Adrenal gland (tissue), 12 donors: ENCODE results near the gene KLF13. TPM values are rescaled to one million over a fixed set of nuclear protein-coding genes. Genes with fewer than 3 reads are reported as not detected.

ENCODE experiments used
- DNase-seq, 7 donors: peaks; one replicate each; pipeline ENCODE4 v3.0.0-alpha.2; 2019 to 2020
- H3K27ac ChIP-seq, 5 donors: fragments of 200-600 bp; sonication (generic) in 4 of 5; 1 replicate in 3 of 5; 2 replicates in 2 of 5; pipeline versions ENCODE4 v1.5.1 to v1.8.0; 2016 to 2020; ENCODE audit warnings: mild to moderate bottlenecking in 1 of 5
- H3K27me3 ChIP-seq: fragments of 200-600 bp; 2 replicates; pipeline ENCODE4 v1.8.0; 2021
- H3K36me3 ChIP-seq, 2 donors: fragments of 200-600 bp; replicated peaks in 1 of 2; 1 replicate in 1 of 2; 2 replicates in 1 of 2; pipeline versions ENCODE4 v1.5.1 to v1.8.0; 2018 to 2022
- H3K4me1 ChIP-seq, 2 donors: fragments of 200-600 bp; replicated peaks in 1 of 2; 1 replicate in 1 of 2; 2 replicates in 1 of 2; pipeline versions ENCODE4 v1.5.1 to v1.8.0; 2018 to 2021
- H3K4me3 ChIP-seq, 4 donors: fragments of 200-600 bp; sonication (generic) in 3 of 4; one replicate each; pipeline ENCODE4 v1.5.1; 2016 to 2018
- H3K9me3 ChIP-seq, 3 donors: fragments of 200-600 bp; sonication (generic) in 1 of 3; replicated peaks in 1 of 3; 1 replicate in 2 of 3; 2 replicates in 1 of 3; pipeline versions ENCODE4 v1.5.1 to v1.8.0; 2016 to 2021
- CTCF ChIP-seq, 6 experiments: fragments of 450-650 bp in 4 of 6; fragments of 200-600 bp in 2 of 6; sonication (generic) in 1 of 6; IDR thresholded peaks; 1 replicate in 5 of 6; 2 replicates in 1 of 6; pipeline versions ENCODE4 v1.5.1 to v1.8.0; 2016 to 2021; ENCODE audit warnings: antibody characterized with exemption in 6 of 6, mild to moderate bottlenecking in 2 of 6, moderate library complexity in 1 of 6
- POLR2A ChIP-seq, 2 donors: fragments of 450-650 bp; IDR thresholded peaks; one replicate each; pipeline ENCODE4 v1.6.1; 2017; ENCODE audit warnings: antibody characterized with exemption in 2 of 2, mild to moderate bottlenecking in 2 of 2, moderate library complexity in 1 of 2
- WGBS, 4 donors: extraction: QIAGEN DNeasy Blood & Tissue Kit in 2 of 4; methylation state at CpG; one replicate each; pipeline versions ENCODE4 v1.1.5 to v1.1.7; 2013 to 2017; 5-methylcytosine and 5-hydroxymethylcytosine counted together
- intact Hi-C, 2 donors: fragments of 100-400 bp; cut with DNase I; formaldehyde crosslinking; loops; one replicate each; pipeline versions ENCODE4 v1.14.1 to v1.15.0; 2022 to 2023
- polyA plus RNA-seq, 3 donors: library from polyadenylated mRNA; stranded (reverse); fragments of 200-250 nt in 2 of 3; fragments of 350-450 nt in 1 of 3; fragmentation: Illumina TruSeq in 1 of 3; extraction: RNeasy Lipid Tissue Mini Kit (QIAGEN cat#74804) in 1 of 3; gene quantifications; one replicate each; pipeline ENCODE4 v1.2.3, GENCODE V29; 2013 to 2014
- total RNA-seq, 9 donors: library from RNA; depleted of rRNA in 4 of 9; stranded (reverse); fragments of >200 nt in 4 of 9; fragments of 120-200 nt in 1 of 9; fragmentation: NEBNext Ultra II Directional in 1 of 9; extraction: Animal tissue kit (Norgen Biotek cat#: 25700) in 1 of 9; gene quantifications; one replicate each; pipeline versions ENCODE4 v1.1.0 to v1.2.4, GENCODE V29; 2013 to 2023
- donor health status: healthy with polysubstance abuse.
- donor health status: Bipolar disorder and iron deficiency.
- donor health status: DM: yes; HTN: yes; CAD: no.
- donor health status: DM: no; HTN: no; CAD: no.
- donor health status: DM: no; HTN: no; CAD: no.
- donor health status: DM: yes; HTN: yes; CAD: no.

KLF13 gene
- total and polyA plus RNA-seq, 12 donors = 8.4 to 65.9 (median 31.9) TPM

- 64 to 85% (median 79%) methylated on average over 1 of the region's 1 CpG for WGBS, 4 donors
- DNase-seq = no peak
- TF ChIP-seq POLR2A (IDR thresholded peaks at IDR 0.05) = no peak
- TF ChIP-seq CTCF (IDR thresholded peaks at IDR 0.05) = no peak
- Histone ChIP-seq H3K27ac (no peak overlapping the region), H3K4me3 (no peak overlapping the region), H3K9me3 (peaks cover 0 to 6% (median 5%) of the 10 kb centered on the region in 3 donors), H3K36me3 (no peaks in the 10 kb centered on the region), H3K27me3 (no peaks in the 10 kb centered on the region), H3K4me1 (peaks cover 0 to under 1% of the 10 kb centered on the region in 2 donors)
- intact Hi-C loops = no loop called here
These were observed 80.7 kb downstream of the KLF13 start for GRCh38 chr15:31407376-31407775.

- Histone ChIP-seq H3K9me3 (peaks cover 0 to 6% (median 5%) of the 10 kb centered on the region in 3 donors), H3K4me3 (no peak overlapping the region), H3K27me3 (no peaks in the 10 kb centered on the region), H3K36me3 (no peaks in the 10 kb centered on the region), H3K27ac (no peak overlapping the region), H3K4me1 (no peaks in the 10 kb centered on the region)
- no peak for TF ChIP-seq POLR2A (IDR thresholded peaks at IDR 0.05)
- no peak for TF ChIP-seq CTCF (IDR thresholded peaks at IDR 0.05)
- no peak for DNase-seq
- intact Hi-C loops = no loop called here
These were observed 81.2 kb downstream of the KLF13 start for GRCh38 chr15:31407851-31408250.

GRCh38 chr15:31408724-31409123 is 82.1 kb downstream of the KLF13 start:
- Histone ChIP-seq H3K27me3 (no peaks in the 10 kb centered on the region), H3K27ac (no peak overlapping the region), H3K9me3 (peaks cover 0 to 6% (median 5%) of the 10 kb centered on the region in 3 donors), H3K4me3 (no peak overlapping the region), H3K4me1 (no peaks in the 10 kb centered on the region), H3K36me3 (no peaks in the 10 kb centered on the region)
- no peak for DNase-seq
- 91 to 96% (median 94%) methylated on average over 3 of the region's 3 CpGs for WGBS, 4 donors
- no peak for TF ChIP-seq POLR2A (IDR thresholded peaks at IDR 0.05)
- no peak for TF ChIP-seq CTCF (IDR thresholded peaks at IDR 0.05)
- intact Hi-C loops = no loop called here

GRCh38 chr15:31409171-31409570 is 82.5 kb downstream of the KLF13 start:
- Histone ChIP-seq H3K9me3 (peaks cover 0 to 6% (median 5%) of the 10 kb centered on the region in 3 donors), H3K27me3 (no peaks in the 10 kb centered on the region), H3K4me3 (no peak overlapping the region), H3K27ac (no peak overlapping the region), H3K4me1 (no peaks in the 10 kb centered on the region), H3K36me3 (no peaks in the 10 kb centered on the region)
- no peak for TF ChIP-seq POLR2A (IDR thresholded peaks at IDR 0.05)
- TF ChIP-seq CTCF (IDR thresholded peaks at IDR 0.05) = no peak
- 79 to 100% (median 89%) methylated on average over 2 of the region's 2 CpGs for WGBS, 4 donors
- intact Hi-C loops = no loop called here
- DNase-seq = no peak
